HG03354 (cell line): ENCODE measurements around the gene EIF2A.
A peak's percentile ranks its signal among the peaks of the same experiment; 100 is the strongest.
"Not testable (repeated sequence)": the region's sequence is repeated elsewhere in the genome, so short reads cannot be mapped to it uniquely, and the experiment has no call there.

Experiments used
- ATAC-seq: cut with Tn5 transposase; IDR thresholded peaks from one replicate; pipeline ENCODE4 v1.9.1; 2021; ENCODE audit warnings: mild to moderate bottlenecking; ENCODE audit not compliant: unreplicated experiment, poor library complexity, severe bottlenecking

EIF2A gene

DNA sequence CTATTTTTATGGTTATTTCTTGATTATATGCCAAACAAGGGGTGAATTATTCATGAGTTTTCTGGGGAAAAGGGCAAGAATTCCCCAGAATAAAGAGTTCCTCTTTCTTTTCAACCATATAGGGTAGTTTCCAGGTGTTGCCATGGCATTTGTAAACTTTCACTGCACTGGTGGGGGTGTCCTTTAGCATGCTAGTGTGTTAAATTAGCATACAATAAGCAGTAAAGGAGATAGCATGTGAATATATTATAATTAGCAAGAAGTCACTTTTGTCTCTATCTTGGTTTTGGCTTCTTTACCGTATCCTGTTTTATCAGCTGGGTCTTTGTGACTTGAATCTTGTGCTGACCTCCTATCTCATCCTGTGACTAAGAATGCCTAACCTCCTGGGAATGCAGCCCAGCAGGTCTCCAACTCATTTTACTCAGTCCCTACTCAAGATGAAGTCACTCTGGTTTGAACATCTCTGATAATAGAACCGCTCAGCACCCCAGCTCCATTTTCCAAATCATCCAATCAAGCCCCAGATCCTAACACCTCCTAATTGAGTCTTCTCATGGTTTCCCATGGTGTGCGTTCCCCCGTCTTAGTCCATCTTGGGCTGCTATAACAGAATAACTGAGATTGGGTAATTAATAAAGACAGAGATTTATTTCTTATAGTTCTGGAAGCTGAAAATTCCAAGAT lies 53.2 kb downstream of the EIF2A start:
- ATAC-seq, result no peak

DNA sequence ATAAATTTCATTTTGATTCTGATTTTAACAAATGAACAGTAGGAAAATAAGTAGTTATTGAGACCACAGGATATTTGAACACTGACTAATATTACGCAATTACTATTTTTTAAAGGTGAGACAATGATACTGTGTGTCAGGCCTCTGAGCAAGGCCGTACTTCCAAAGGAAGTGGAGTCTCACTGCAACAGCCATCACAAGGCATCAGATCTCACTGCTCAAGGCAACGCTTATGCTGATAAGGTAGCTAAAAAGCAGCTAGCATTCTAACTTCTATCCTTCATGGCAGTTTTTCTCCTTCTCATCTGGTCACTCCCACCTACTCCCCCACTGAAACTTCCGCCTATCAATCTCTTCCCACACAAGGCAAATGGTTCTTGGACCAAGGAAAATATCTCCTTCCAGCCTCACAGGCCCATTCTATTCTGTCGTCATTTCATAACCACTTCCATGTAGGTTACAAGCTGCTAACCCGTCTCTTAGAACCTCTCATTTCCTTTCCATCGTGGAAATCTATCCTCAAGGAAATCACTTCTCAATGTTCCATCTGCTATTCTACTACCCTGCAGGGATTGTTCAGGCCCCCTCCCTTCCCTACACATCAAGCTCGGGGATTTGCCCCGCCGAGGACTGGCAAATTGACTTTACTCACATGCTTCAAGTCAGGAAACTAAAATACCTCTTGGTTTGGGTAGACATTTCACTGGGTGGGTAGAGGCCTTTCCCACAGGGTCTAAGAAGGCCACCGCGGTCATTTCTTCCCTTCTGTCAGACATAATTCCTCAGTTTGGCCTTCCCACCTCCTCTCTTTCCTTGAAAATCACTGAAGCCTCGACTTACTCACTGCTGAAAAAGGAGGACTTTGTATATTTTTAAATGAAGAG lies 54.3 kb downstream of the EIF2A start:
- ATAC-seq, result not testable (repeated sequence)

GRCh38 chr3:150602426-150603152 lies 56.0 kb downstream of the EIF2A start:
- peak; percentile 10 for ATAC-seq

DNA sequence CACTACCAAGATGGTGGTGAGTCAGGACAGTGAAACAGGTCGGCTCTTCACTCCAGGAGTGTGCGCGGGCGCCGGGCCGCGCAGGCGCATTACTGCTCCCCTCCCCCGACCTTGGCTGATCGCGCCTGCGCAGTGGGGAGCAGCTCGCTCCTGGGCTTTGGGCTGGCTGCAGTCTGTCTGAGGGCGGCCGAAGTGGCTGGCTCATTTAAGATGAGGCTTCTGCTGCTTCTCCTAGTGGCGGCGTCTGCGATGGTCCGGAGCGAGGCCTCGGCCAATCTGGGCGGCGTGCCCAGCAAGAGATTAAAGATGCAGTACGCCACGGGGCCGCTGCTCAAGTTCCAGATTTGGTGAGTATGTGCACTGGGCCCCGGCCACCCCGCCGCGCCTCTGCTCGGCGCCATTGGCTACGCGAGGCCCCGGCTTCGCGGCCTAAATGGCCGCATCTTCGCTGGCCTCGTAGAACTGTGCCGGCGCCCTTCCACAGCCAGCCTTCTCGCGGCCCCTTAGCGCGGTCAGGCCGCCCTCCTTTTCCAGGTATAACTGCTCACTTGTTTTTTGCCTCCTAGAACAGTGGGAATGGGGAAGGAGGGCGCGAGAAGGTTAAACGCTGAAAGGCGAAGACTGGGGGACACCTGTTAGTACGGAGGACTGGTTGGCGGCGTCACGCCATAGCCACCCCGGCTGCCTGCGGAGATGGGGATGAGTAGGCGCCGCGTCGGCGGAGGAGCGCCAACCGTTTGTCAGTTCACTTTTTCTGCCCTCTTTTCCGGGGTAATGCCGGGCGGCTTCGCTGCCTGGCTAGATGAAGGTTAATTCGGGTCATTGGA lies 56.8 kb downstream of the EIF2A start, which contains the start of gene SELENOT:
SELENOT (plus strand) TSS at position 169 of the 827 bp plus-strand sequence; CDS start at position 211, 42 bp downstream.
- peak; percentile 63 for ATAC-seq

- no peak for ATAC-seq
These were observed 57.4 kb downstream of the EIF2A start for GRCh38 chr3:150603980-150604319.

- no peak for ATAC-seq
These were observed 59.5 kb downstream of the EIF2A start for GRCh38 chr3:150605998-150606641.

- ATAC-seq, result no peak
These were observed 60.9 kb downstream of the EIF2A start for GRCh38 chr3:150607267-150608065.

GRCh38 chr3:150609988-150610387 lies 63.4 kb downstream of the EIF2A start:
- ATAC-seq, result no peak

DNA sequence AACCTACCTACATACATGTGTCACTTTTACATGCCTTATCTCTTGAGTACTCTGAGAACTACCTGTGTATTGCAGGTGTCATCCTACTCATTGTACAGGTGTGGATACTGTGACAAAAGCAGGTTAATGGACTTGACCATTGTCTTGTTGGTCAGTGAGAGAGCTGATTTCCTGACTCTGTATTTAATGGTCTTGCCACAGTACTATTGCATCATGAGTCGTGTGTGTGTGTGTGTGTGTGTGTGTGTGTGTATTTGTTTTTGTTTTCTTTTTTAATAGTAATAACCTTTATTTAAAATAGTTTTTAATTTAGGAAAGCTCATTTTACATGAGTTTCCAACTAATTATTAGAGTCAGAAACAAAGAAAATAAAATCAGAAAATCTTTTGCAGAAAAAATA lies 64.2 kb downstream of the EIF2A start:
- no peak for ATAC-seq

- ATAC-seq, result no peak
These were observed 65.1 kb downstream of the EIF2A start for GRCh38 chr3:150611666-150612065.

DNA sequence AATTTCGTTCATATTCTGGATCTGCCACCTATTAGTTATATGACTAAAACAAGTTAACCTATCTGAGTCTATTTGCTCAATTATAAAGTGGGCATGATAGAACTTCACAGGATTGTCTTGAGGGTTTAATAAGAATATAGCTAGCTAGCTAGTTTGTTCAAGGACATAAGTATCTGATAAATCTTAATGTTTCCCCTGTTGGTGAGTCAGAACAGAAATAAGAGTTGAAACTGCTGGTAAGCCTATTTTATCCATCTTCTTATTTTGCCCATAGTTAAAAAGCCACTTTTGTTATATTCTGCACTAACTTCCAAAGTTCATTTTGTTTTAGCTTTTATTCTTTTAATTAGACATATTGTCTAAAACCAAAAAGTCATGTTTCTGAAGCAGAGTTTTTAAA lies 65.9 kb downstream of the EIF2A start:
- ATAC-seq, result no peak

DNA sequence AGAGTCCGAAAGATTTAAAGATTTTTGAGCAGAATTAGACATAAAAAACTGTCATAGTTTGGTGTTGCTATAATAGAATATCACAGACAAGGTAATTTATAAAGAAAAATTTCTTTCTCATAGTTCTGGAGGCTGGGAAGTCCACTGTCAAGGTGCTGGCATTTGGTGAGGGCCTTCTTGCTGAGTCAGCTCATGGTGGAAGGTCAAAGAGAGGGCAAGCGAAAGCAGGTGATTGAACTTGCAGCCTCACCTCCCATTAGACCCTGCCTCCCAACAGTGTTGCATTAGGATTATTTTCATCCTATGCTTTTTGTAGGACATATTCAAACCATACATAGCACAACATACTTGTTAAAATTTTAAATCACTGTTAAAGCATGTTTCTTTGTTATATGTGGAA lies 66.4 kb downstream of the EIF2A start:
- no peak for ATAC-seq

DNA sequence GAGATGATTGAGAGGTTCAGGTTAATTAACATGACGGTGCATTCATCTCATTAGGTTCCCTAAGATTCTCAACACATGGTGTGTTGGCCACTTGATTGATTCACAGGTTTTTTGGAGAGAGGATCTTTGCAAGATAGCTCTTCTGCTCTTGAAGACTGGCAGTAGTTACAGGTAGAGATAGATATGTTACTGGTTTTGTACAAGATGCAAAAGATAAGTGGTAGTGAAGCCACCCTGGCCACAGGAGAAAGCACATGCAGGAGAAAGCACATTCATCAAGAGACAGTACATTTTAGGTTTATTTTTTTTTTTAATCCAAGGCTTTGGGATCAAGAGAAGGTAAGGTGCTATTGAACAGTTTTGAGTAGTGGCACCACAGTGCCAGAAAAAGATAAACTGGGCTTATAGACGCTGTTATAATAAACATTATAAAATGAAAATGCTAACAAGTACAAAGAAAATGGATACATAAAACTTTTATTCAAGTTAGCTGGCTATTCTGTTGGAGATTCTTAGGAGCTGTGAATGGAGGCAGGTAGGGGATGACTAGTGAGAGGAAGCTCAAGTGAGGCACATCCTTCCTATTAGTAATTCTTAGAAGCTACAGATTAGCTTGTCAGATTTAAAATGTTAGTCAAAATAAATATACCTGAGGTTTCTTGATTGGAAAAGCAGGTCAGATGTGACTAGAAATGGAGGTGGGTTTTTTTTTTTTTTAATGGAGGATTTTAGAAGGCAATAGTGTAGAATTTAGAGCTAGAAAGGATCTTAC lies 67.3 kb downstream of the EIF2A start:
- no peak for ATAC-seq

DNA sequence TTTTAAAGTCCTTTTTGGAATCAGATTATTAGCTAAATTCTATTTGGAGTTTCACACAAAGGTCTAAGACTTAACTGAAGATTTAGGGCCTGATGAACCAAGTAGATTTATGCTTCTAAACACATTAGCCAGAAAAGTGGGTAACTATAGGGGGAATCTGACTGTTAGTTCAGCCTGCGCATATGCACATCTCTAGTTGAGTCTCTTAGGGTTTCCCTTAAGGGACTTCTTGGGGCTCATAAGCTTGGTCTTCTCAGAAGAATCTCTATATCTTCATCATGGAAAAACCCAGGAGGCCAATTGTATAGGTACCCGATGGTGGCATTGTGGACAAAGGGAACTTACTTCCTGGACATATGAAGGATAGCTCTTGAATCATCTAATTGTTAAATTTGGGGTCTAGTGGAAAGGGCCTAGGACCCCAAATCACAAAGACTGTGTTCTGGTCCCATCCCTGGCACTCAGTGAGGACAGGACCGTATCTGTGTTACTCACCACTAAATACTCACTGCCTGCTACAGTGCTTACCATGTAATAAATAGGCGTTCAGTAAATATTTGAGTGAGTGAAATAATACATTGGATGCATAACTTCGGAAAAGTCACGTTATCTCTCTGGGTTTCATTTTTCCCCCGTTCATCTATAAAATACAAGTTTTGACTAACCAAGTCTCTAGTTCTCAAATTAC lies 73.6 kb downstream of the EIF2A start:
- no peak for ATAC-seq

DNA sequence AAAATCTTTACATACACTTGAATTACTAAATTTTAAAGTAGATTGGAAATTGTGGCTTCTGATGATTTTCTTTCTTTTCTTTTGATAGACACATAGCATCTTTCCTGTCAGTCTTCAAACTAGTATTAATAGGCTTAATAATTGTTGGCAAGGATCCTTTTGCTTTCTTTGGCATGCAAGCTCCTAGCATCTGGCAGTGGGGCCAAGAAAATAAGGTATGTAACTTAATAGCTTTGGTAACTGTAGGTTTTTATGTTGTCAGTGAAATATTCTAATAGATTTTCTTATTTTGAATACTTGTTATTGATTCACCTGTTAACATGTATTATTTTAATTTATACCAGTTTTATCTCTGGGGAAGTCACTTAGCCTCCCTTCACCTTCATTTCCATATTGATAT lies 76.4 kb downstream of the EIF2A start:
- not testable (repeated sequence) for ATAC-seq

DNA sequence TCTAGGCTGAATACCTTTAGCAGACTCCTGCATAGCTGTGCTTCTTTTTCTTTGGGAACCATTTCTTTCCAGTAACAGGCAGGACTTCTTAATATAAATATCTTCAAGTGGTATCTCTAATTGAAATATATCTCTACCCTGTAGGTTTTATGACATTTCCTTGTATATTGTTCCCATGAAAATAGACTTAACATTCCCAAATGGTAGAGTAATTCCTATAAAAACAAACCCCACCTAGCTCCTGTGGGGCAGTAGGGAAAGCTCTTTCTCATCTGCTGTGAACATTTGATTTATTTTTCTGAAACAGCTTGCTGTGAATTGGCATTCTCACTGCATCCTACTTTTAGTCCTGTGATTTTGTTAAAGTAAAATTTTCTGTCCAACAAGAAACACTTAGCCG lies 77.4 kb downstream of the EIF2A start:
- no peak for ATAC-seq
